WI38 (cell line): ENCODE data around the gene AOAH.

Experiments used
- H3K4me3 ChIP-seq: 2 replicates; pipeline ENCODE4 v1.5.1; 2011; ENCODE audit warnings: low read depth, mild to moderate bottlenecking, control low read depth, low read length
- CTCF ChIP-seq: IDR thresholded peaks from 2 replicates; pipeline ENCODE4 v1.5.1; 2012; ENCODE audit warnings: low read depth, mild to moderate bottlenecking, control low read depth, low read length

The AOAH gene

GRCh38 chr7:36606153-36606975, 117.9 kb downstream of the AOAH start:
- no peak for TF ChIP-seq CTCF

GRCh38 chr7:36605261-36606051, 118.8 kb downstream of the AOAH start:
- no peak for TF ChIP-seq CTCF
- no peak overlapping the region for H3K4me3 ChIP-seq

More at GRCh38 chr7:36606153-36606975, 117.9 kb downstream of the AOAH start:
- H3K4me3 ChIP-seq = no peak overlapping the region

DNA sequence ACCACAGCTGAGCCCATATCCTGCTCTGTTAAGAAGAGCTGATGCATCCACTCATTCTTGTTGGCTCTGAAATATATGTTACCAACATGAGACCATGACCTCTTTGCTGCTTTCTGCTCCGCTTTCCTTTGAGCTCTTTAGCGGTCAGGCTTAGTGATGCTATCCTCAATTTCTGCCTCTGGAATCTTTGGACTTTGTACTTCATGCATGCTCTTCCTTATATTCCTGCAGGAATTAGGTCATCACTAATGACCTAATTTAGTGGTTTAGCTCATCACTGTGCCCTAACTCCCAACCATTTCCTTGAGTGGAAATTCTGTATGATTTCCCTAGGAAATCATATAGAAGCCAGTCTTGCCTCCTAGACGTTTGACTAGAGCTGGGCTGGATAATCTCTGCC, 119.5 kb downstream of the AOAH start:
- TF ChIP-seq CTCF = no peak
- no peak overlapping the region for H3K4me3 ChIP-seq

DNA sequence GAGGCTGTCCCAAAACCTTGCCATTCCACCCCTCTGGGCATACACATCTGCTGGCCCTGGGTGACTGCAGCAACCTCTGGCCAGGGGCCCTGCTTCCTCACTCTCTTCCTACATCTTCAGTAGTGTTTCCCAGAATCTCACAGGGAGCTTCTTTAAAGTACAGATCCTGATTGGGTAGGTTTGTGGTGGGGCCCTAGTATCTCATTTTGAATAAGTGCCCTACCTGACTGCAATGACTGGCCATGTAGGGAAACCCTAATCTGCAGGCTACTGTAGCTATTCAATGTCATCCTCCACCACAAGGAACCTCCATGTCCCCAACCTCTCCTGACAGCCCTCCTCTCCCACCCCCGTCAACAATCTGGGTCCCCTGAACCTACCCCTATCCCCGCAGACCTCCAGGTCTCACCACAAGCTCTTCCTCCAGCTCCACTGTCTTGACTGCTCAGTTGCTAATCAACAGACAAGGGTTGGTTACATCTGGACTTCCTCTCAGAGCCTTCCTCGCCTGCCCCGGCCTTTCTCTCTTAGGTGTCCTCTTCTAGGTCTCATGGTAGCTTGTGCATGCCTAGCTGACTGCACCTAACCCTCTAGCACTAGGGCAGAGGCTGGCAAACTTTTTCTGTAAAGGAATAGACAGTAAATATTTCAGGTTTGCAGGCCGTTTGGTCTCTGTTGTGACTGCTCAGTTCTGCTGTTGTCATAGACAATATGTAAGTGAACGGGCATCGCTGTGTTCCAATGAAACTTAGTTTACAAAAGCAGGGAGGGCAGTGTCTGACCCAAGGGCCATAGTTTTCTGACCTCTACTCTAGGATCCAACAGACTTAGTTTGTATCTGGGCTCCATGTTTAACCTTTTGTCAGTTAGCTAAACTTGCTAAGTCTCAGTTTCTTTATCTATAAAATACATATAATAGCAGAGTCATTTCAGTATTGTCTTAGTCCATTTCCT, 121.1 kb downstream of the AOAH start:
- H3K4me3 ChIP-seq = no peak overlapping the region
- TF ChIP-seq CTCF = no peak

GRCh38 chr7:36602511-36602910, 121.8 kb downstream of the AOAH start:
- TF ChIP-seq CTCF = no peak
- no peak overlapping the region for H3K4me3 ChIP-seq

DNA sequence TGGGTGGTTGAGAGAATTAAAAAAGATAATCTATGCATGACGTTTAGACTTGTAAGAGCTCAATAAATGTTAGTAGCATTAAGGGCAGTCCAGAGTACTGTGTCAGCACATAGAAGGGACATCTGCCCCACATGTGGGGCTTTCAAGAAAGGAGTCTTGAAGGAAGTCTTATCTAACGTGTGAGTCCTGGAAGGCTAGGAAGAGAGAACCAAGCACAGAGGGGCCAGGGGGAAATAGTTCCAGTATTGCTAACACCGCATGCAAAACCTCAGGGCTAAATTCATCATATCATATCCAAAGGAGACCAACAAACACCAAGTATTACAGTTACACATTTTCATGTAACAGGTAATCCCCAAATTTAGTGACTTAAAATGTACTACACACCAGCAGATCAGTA, 122.7 kb downstream of the AOAH start:
- no peak overlapping the region for H3K4me3 ChIP-seq
- TF ChIP-seq CTCF = no peak
